Loucy (cell line): ENCODE results near the gene PAFAH1B2.

Source experiments
- H2AFZ ChIP-seq: fragments of 200-600 bp; sonication (generic); 2 replicates; pipeline ENCODE4 v1.6.0; 2016; ENCODE audit warnings: antibody characterized with exemption, mild to moderate bottlenecking, low read length, moderate library complexity
- H3F3A ChIP-seq: fragments of 200-600 bp; 2 replicates; pipeline ENCODE4 v1.6.0; 2016; ENCODE audit warnings: antibody characterized with exemption, low read depth, mild to moderate bottlenecking
- H3K27me3 ChIP-seq: fragments of 200-600 bp; sonication (generic); 2 replicates; pipeline ENCODE4 v1.6.1; 2014; ENCODE audit warnings: low read length, mild to moderate bottlenecking; ENCODE audit not compliant: insufficient read depth, poor library complexity, severe bottlenecking
- H3K36me3 ChIP-seq: fragments of 200-600 bp; sonication (generic); 2 replicates; pipeline ENCODE4 v1.6.1; 2016; ENCODE audit warnings: low read length; ENCODE audit not compliant: insufficient read depth
- H3K4me1 ChIP-seq: fragments of 200-600 bp; sonication (generic); 2 replicates; pipeline ENCODE4 v1.5.1; 2014; ENCODE audit warnings: low read length, mild to moderate bottlenecking; ENCODE audit not compliant: insufficient read depth, poor library complexity, severe bottlenecking
- H3K4me2 ChIP-seq: fragments of 200-600 bp; sonication (generic); 2 replicates; pipeline ENCODE4 v1.6.0; 2014; ENCODE audit warnings: antibody characterized with exemption, low read length, low read depth, mild to moderate bottlenecking; ENCODE audit not compliant: poor library complexity, severe bottlenecking
- H3K4me3 ChIP-seq: fragments of 200-600 bp; sonication (generic); 2 replicates; pipeline ENCODE4 v1.5.1; 2014; ENCODE audit warnings: low read length, mild to moderate bottlenecking, mixed read lengths; ENCODE audit not compliant: poor library complexity, severe bottlenecking
- H3K79me2 ChIP-seq: fragments of 200-600 bp; sonication (generic); 2 replicates; pipeline ENCODE4 v1.6.1; 2014; ENCODE audit warnings: low read length; ENCODE audit not compliant: insufficient read depth
- H3K9ac ChIP-seq: fragments of 200-600 bp; sonication (generic); 2 replicates; pipeline ENCODE4 v1.6.0; 2014; ENCODE audit warnings: mild to moderate bottlenecking, low read depth, low read length, moderate library complexity; ENCODE audit not compliant: poor library complexity, severe bottlenecking
- H3K9me2 ChIP-seq: fragments of 200-600 bp; sonication (generic); replicated peaks from 2 replicates; pipeline ENCODE4 v1.6.1; 2016; ENCODE audit warnings: low read depth, low read length, mixed read lengths
- H3K9me3 ChIP-seq: fragments of 200-600 bp; sonication (generic); 2 replicates; pipeline ENCODE4 v1.6.1; 2014; ENCODE audit warnings: mild to moderate bottlenecking, antibody characterized with exemption, low read length, low read depth; ENCODE audit not compliant: insufficient read depth
- H4K20me1 ChIP-seq: fragments of 200-600 bp; sonication (generic); 2 replicates; pipeline ENCODE4 v1.6.0; 2014; ENCODE audit warnings: antibody characterized with exemption, low read length, mild to moderate bottlenecking; ENCODE audit not compliant: insufficient read depth, poor library complexity, severe bottlenecking
- EZH2phosphoT487 ChIP-seq: fragments of 200-600 bp; IDR thresholded peaks from 2 replicates; pipeline ENCODE4 v1.6.1; 2018; ENCODE audit warnings: antibody characterized with exemption, mild to moderate bottlenecking, moderate library complexity, borderline replicate concordance
- TF ChIP-seq, protein P1 (sequence below): fragments of 200-600 bp; sonication (generic); conservative IDR thresholded peaks from 2 replicates; pipeline ENCODE4 v1.5.1; 2014; ENCODE audit warnings: mild to moderate bottlenecking, antibody characterized with exemption, low read length

PAFAH1B2 gene

DNA sequence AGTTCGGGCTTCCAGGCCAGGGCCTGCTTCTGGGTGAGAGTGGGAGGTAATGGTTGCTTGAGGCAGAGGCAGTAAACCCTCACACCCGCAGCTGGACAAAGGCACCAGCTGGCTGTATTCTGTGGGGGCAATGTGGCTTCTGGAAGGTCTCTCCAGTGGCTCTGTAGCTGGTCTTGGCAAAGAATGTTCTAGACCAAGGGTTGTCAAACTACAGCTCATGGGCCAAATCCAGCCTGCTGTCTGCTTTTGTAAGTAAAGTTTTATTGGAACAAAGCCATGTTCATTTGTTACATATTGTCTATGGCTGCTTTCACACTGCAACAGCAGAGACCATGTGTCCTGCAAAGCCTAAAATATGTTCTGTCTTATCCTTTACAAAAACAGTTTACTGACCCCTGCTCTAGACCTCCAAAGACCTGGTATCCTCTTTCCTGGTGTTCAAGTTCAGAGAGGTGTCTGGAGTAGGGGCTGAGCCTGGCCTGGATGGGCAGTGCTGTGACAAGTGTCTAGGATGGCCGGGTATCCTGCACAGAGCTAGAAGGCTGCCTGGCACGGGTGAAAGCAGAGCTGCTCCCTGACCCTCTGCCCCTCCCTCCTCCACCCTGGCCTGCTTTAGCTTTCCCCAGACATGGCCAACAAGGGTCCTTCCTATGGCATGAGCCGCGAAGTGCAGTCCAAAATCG is 58.4 kb downstream of the PAFAH1B2 start:
- peaks cover 10% of the 10 kb centered on the region; the same call in 1 of the 2 replicates for H3K36me3 ChIP-seq
- no peaks in the 10 kb centered on the region for H4K20me1 ChIP-seq
- TF ChIP-seq, protein P1, sequence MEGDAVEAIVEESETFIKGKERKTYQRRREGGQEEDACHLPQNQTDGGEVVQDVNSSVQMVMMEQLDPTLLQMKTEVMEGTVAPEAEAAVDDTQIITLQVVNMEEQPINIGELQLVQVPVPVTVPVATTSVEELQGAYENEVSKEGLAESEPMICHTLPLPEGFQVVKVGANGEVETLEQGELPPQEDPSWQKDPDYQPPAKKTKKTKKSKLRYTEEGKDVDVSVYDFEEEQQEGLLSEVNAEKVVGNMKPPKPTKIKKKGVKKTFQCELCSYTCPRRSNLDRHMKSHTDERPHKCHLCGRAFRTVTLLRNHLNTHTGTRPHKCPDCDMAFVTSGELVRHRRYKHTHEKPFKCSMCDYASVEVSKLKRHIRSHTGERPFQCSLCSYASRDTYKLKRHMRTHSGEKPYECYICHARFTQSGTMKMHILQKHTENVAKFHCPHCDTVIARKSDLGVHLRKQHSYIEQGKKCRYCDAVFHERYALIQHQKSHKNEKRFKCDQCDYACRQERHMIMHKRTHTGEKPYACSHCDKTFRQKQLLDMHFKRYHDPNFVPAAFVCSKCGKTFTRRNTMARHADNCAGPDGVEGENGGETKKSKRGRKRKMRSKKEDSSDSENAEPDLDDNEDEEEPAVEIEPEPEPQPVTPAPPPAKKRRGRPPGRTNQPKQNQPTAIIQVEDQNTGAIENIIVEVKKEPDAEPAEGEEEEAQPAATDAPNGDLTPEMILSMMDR, result no peak
- TF ChIP-seq EZH2phosphoT487, result no peak
- H3K4me2 ChIP-seq, result no peak overlapping the region
- no peaks in the 10 kb centered on the region for H3K9me2 ChIP-seq
- no peaks in the 10 kb centered on the region for H3K4me1 ChIP-seq
- no peaks in the 10 kb centered on the region for H3K79me2 ChIP-seq
- H3F3A ChIP-seq, result no peaks in the 10 kb centered on the region
- no peaks in the 10 kb centered on the region for H3K27me3 ChIP-seq
- no peak overlapping the region for H2AFZ ChIP-seq
- no peak overlapping the region for H3K9ac ChIP-seq
- no peaks in the 10 kb centered on the region for H3K9me3 ChIP-seq
- H3K4me3 ChIP-seq, result no peak overlapping the region

DNA sequence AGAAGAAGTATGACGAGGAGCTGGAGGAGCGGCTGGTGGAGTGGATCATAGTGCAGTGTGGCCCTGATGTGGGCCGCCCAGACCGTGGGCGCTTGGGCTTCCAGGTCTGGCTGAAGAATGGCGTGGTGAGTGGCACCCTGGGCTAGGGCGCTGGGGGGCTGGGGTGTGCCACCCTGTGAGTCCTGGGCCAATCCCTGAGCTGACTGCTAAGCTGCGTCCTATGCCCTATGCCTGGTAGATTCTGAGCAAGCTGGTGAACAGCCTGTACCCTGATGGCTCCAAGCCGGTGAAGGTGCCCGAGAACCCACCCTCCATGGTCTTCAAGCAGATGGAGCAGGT is 59.0 kb downstream of the PAFAH1B2 start:
- Histone ChIP-seq H3K27me3 (no peaks in the 10 kb centered on the region), H3K9me3 (no peaks in the 10 kb centered on the region), H3F3A (no peaks in the 10 kb centered on the region), H3K79me2 (no peaks in the 10 kb centered on the region), H3K36me3 (peaks cover 10% of the 10 kb centered on the region; the same call in 1 of the 2 replicates), H3K4me3 (no peak overlapping the region), H3K4me2 (no peak overlapping the region), H3K9ac (no peak overlapping the region), H4K20me1 (no peaks in the 10 kb centered on the region), H2AFZ (no peak overlapping the region), H3K9me2 (no peaks in the 10 kb centered on the region), H3K4me1 (no peaks in the 10 kb centered on the region)
- TF ChIP-seq, protein P1, result no peak
- no peak for TF ChIP-seq EZH2phosphoT487

DNA sequence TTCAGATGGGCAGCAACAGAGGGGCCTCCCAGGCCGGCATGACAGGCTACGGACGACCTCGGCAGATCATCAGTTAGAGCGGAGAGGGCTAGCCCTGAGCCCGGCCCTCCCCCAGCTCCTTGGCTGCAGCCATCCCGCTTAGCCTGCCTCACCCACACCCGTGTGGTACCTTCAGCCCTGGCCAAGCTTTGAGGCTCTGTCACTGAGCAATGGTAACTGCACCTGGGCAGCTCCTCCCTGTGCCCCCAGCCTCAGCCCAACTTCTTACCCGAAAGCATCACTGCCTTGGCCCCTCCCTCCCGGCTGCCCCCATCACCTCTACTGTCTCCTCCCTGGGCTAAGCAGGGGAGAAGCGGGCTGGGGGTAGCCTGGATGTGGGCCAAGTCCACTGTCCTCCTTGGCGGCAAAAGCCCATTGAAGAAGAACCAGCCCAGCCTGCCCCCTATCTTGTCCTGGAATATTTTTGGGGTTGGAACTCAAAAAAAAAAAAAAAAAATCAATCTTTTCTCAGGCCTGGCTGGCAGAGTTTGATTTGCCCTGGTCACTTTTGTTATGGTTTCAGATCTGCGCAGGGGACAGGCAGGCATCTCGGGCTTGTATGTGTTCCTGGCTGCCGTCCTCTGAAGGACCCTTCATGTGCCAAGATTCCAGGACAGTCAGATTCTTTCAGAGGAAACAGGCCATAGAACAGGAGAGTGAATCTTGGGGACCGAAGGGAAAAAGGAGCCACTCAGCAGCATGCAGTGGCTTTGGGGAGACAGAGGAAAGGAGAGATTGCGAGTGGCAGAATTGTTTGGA is 60.4 kb downstream of the PAFAH1B2 start:
- Histone ChIP-seq H3K79me2 (no peaks in the 10 kb centered on the region), H3K4me3 (no peak overlapping the region), H3K4me1 (no peaks in the 10 kb centered on the region), H3K9me2 (no peaks in the 10 kb centered on the region), H3F3A (no peaks in the 10 kb centered on the region), H3K9me3 (no peaks in the 10 kb centered on the region), H4K20me1 (no peaks in the 10 kb centered on the region), H3K27me3 (no peaks in the 10 kb centered on the region), H3K36me3 (peaks cover 10% of the 10 kb centered on the region; the same call in 1 of the 2 replicates), H3K4me2 (no peak overlapping the region), H2AFZ (no peak overlapping the region), H3K9ac (no peak overlapping the region)
- TF ChIP-seq, protein P1, result no peak
- TF ChIP-seq EZH2phosphoT487, result no peak
